IMR-90 (cell line): ENCODE results near the gene SAMHD1. TPM values are rescaled to one million over a fixed set of nuclear protein-coding genes. Genes with fewer than 3 reads are reported as not detected.

Experiments
- ATAC-seq: fragments of 200-7000 bp; cut with Tn5 transposase; 2 replicates; pipeline ENCODE4 v1.9.1; 2020; ENCODE audit warnings: low read depth, mild to moderate bottlenecking, moderate library complexity
- BruUV-seq: library from RNA; stranded (reverse); fragments of 400-500 nt; replicated peaks from 2 replicates; lab custom pipeline; 2021; lab: Mats Ljungman, UMichigan
- CTCF ChIA-PET: fragments of 300-600 bp; formaldehyde crosslinking; extraction: SDS; loops from one replicate; lab custom pipeline; 2021; ENCODE audit warnings: antibody characterized with exemption; lab: Yijun Ruan, JAX
- POLR2A ChIA-PET: fragments of 300-600 bp; sonication (Branson Sonifier 250); formaldehyde crosslinking; loops from one replicate; lab custom pipeline; 2022; ENCODE audit warnings: antibody characterized with exemption; ENCODE audit not compliant: unreplicated experiment; lab: Charles Lee
- DNase-seq: peaks from one replicate; pipeline ENCODE4 v3.0.0; 2013
- H2AFZ ChIP-seq: replicated peaks from 2 replicates; pipeline ENCODE3; 2013; ENCODE audit warnings: low read length, mild to moderate bottlenecking; ENCODE audit not compliant: poor library complexity
- H2AK5ac ChIP-seq: 2 replicates; pipeline ENCODE4 v1.6.1; 2013; ENCODE audit warnings: low read depth, low read length, inconsistent platforms
- H2AK9ac ChIP-seq: replicated peaks from 2 replicates; pipeline ENCODE3; 2013; ENCODE audit warnings: mild to moderate bottlenecking, low read depth, low read length, moderate library complexity; ENCODE audit not compliant: poor library complexity
- H2BK120ac ChIP-seq: 2 replicates; pipeline ENCODE4 v1.6.1; 2013; ENCODE audit warnings: low read depth, low read length, inconsistent platforms
- H2BK15ac ChIP-seq: 3 replicates; pipeline ENCODE4 v1.6.1; 2013; ENCODE audit warnings: low read depth, low read length, inconsistent platforms
- H2BK20ac ChIP-seq: 2 replicates; pipeline ENCODE4 v1.6.1; 2013; ENCODE audit warnings: low read depth, mild to moderate bottlenecking, inconsistent platforms, low read length, moderate library complexity
- H2BK5ac ChIP-seq: 2 replicates; pipeline ENCODE4 v1.6.1; 2013; ENCODE audit warnings: mild to moderate bottlenecking, low read depth, low read length, inconsistent platforms; ENCODE audit not compliant: poor library complexity, severe bottlenecking
- H3K14ac ChIP-seq: replicated peaks from 2 replicates; pipeline ENCODE4 v1.6.1; 2013; ENCODE audit warnings: low read depth, low read length, inconsistent platforms
- H3K18ac ChIP-seq: 2 replicates; pipeline ENCODE4 v1.6.1; 2013; ENCODE audit warnings: low read depth, low read length, control low read depth
- H3K23ac ChIP-seq: 2 replicates; pipeline ENCODE4 v1.6.1; 2013; ENCODE audit warnings: low read depth, low read length, inconsistent platforms
- H3K27ac ChIP-seq: 2 replicates; pipeline ENCODE4 v1.5.1; 2013; ENCODE audit warnings: mild to moderate bottlenecking, control low read depth, low read length; ENCODE audit not compliant: insufficient read depth
- H3K27me3 ChIP-seq: 2 replicates; pipeline ENCODE4 v1.6.1; 2013; ENCODE audit warnings: low read length; ENCODE audit not compliant: control insufficient read depth, insufficient read depth
- H3K36me3 ChIP-seq: 2 replicates; pipeline ENCODE4 v1.6.1; 2013; ENCODE audit warnings: low read length, mixed read lengths; ENCODE audit not compliant: control insufficient read depth, insufficient read depth
- H3K4ac ChIP-seq: 2 replicates; pipeline ENCODE4 v1.6.1; 2013; ENCODE audit warnings: low read depth, low read length, inconsistent platforms
- H3K4me1 ChIP-seq: 2 replicates; pipeline ENCODE4 v1.6.1; 2013; ENCODE audit warnings: low read length, mixed read lengths; ENCODE audit not compliant: control insufficient read depth, insufficient read depth
- H3K4me2 ChIP-seq: 2 replicates; pipeline ENCODE4 v1.6.1; 2013; ENCODE audit warnings: low read depth, mild to moderate bottlenecking, control low read depth, low read length, moderate library complexity
- H3K4me3 ChIP-seq: 2 replicates; pipeline ENCODE4 v1.5.1; 2013; ENCODE audit warnings: low read depth, mild to moderate bottlenecking, control low read depth, low read length, moderate library complexity; ENCODE audit not compliant: insufficient read depth
- H3K56ac ChIP-seq: 2 replicates; pipeline ENCODE4 v1.6.1; 2013; ENCODE audit warnings: low read length, inconsistent platforms; ENCODE audit not compliant: insufficient read depth; ENCODE audit errors: extremely low read depth
- H3K79me1 ChIP-seq, 2 experiments: 2 replicates each; pipeline ENCODE4 v1.6.1; 2013; ENCODE audit warnings: low read length in 2 of 2, inconsistent platforms in 1 of 2, low read depth in 1 of 2
- H3K9ac ChIP-seq: 2 replicates; pipeline ENCODE4 v1.6.1; 2013; ENCODE audit warnings: low read depth, low read length, control low read depth
- H3K9me1 ChIP-seq: 2 replicates; pipeline ENCODE4 v1.6.1; 2013; ENCODE audit warnings: low read length, inconsistent platforms; ENCODE audit not compliant: insufficient read depth
- H3K9me3 ChIP-seq: 2 replicates; pipeline ENCODE4 v1.6.1; 2013; ENCODE audit warnings: low read length; ENCODE audit not compliant: control insufficient read depth, insufficient read depth
- H4K20me1 ChIP-seq: 2 replicates; pipeline ENCODE4 v1.6.1; 2013; ENCODE audit warnings: low read length, inconsistent platforms; ENCODE audit not compliant: insufficient read depth
- H4K5ac ChIP-seq: 2 replicates; pipeline ENCODE4 v1.6.1; 2013; ENCODE audit warnings: mild to moderate bottlenecking, low read depth, low read length, control low read depth
- H4K8ac ChIP-seq, 2 experiments: 2 replicates each; pipeline ENCODE4 v1.6.1; 2013; ENCODE audit warnings: low read depth in 2 of 2, low read length in 2 of 2, control low read depth in 1 of 2, inconsistent platforms in 1 of 2
- H4K91ac ChIP-seq: 2 replicates; pipeline ENCODE4 v1.6.1; 2013; ENCODE audit warnings: low read depth, low read length, inconsistent platforms; ENCODE audit not compliant: insufficient read depth
- CEBPB ChIP-seq: IDR thresholded peaks from 2 replicates; pipeline ENCODE4 v1.6.1; 2012; ENCODE audit warnings: low read depth, low read length, improper control_type of control experiment
- CHD1 ChIP-seq: IDR thresholded peaks from 2 replicates; pipeline ENCODE4 v1.6.1; 2012; ENCODE audit warnings: low read depth, low read length, improper control_type of control experiment
- FOS ChIP-seq: fragments of 150-350 bp; IDR thresholded peaks from 2 replicates; pipeline ENCODE4 v1.6.1; 2016; ENCODE audit warnings: low read depth, low read length
- MAFK ChIP-seq: IDR thresholded peaks from 2 replicates; pipeline ENCODE4 v1.6.1; 2012; ENCODE audit warnings: low read depth, low read length, improper control_type of control experiment
- MXI1 ChIP-seq: IDR thresholded peaks from 2 replicates; pipeline ENCODE4 v1.6.1; 2012; ENCODE audit warnings: low read depth, mild to moderate bottlenecking, low read length, moderate library complexity, borderline replicate concordance
- POLR2A ChIP-seq: IDR thresholded peaks from 2 replicates; pipeline ENCODE4 v1.6.1; 2012; ENCODE audit warnings: mild to moderate bottlenecking, low read depth, low read length
- RFX5 ChIP-seq: IDR thresholded peaks from 2 replicates; pipeline ENCODE4 v1.8.0; 2012; ENCODE audit warnings: low read depth, mild to moderate bottlenecking, low read length, moderate library complexity
- SMC3 ChIP-seq: fragments of 150-350 bp; IDR thresholded peaks from 2 replicates; pipeline ENCODE4 v1.6.1; 2016; ENCODE audit warnings: low read depth, mild to moderate bottlenecking, antibody characterized with exemption, low read length, moderate library complexity
- USF2 ChIP-seq: fragments of 150-350 bp; IDR thresholded peaks from 2 replicates; pipeline ENCODE4 v1.6.1; 2017; ENCODE audit warnings: mild to moderate bottlenecking, antibody characterized with exemption, low read length, low read depth
- WGBS, 2 experiments: methylation state at CpG; one replicate each; pipeline versions ENCODE4 v1.1.5 to v1.1.7; 2013; ENCODE audit warnings: missing lambda C conversion rate in 2 of 2; ENCODE audit not compliant: insufficient read length in 1 of 2; ENCODE audit errors: extremely low coverage in 2 of 2; 5-methylcytosine and 5-hydroxymethylcytosine counted together
- dilution Hi-C: fragments of 300-500 bp; cut with HindIII; formaldehyde crosslinking; loops from one replicate; pipeline ENCODE4 v1.14.3; 2018; ENCODE audit warnings: low sequenced_read_pairs; ENCODE audit not compliant: unreplicated experiment
- in situ Hi-C: fragments of 300-500 bp; cut with MboI; formaldehyde crosslinking; loops from 3 replicates; pipeline ENCODE4 v1.14.3; 2019; ENCODE audit warnings: low sequenced_read_pairs, inconsistent platforms, mixed read lengths
- intact Hi-C: fragments of 100-400 bp; cut with micrococcal nuclease; formaldehyde crosslinking; loops from 2 replicates; pipeline ENCODE4 v1.10.0; 2022
- polyA plus RNA-seq, 3 experiments: library from polyadenylated mRNA; depleted of rRNA; stranded (reverse); fragments of >200 nt; gene quantifications; 2 replicates each; pipeline ENCODE4 v1.2.3, GENCODE V29; 2012; ENCODE audit warnings: low replicate concordance in 1 of 3
- total RNA-seq: library from RNA; depleted of rRNA; stranded (reverse); fragments of >200 nt; gene quantifications from 2 replicates; pipeline ENCODE4 v1.2.3, GENCODE V29; 2012

Gene SAMHD1
- total and polyA plus RNA-seq, 2 of the 4 experiments (the other 2 are of a cell fraction), result 6.3 to 14.9 TPM

- Histone ChIP-seq H4K8ac (peak overlapping the region; percentile 5 to 87; a peak in 2 of 4 replicates), H3K4ac (peak overlapping the region; percentile 98), H4K5ac (no peak overlapping the region), H3K27ac (peak overlapping the region; percentile 76), H3K9me1 (peaks cover 38% of the 10 kb centered on the region), H2AK9ac (peak overlapping the region; percentile 100), H3K14ac (peak overlapping the region; percentile 98), H2BK5ac (peak overlapping the region; percentile 84), H3K23ac (peak overlapping the region; percentile 97), H2AK5ac (peak overlapping the region; percentile 98), H2BK20ac (peak overlapping the region; percentile 67), H3K56ac (peak overlapping the region; percentile 86; the same call in 1 of the 2 replicates), H3K9ac (peak overlapping the region; percentile 83), H3K4me3 (peak overlapping the region; percentile 62), H4K91ac (peak overlapping the region; percentile 92), H3K9me3 (no peaks in the 10 kb centered on the region), H3K36me3 (peaks cover 8% of the 10 kb centered on the region; the same call in 1 of the 2 replicates), H3K4me1 (peaks cover 42% of the 10 kb centered on the region), H3K27me3 (no peaks in the 10 kb centered on the region), H3K79me1 (peaks cover 8 to 60% of the 10 kb centered on the region in 2 experiments; a peak in 3 of 4 replicates), H2BK120ac (peak overlapping the region; percentile 78), H4K20me1 (peaks cover 62% of the 10 kb centered on the region), H3K4me2 (peak overlapping the region; percentile 94), H2AFZ (peak overlapping the region; percentile 91), H3K18ac (no peak overlapping the region), H2BK15ac (no peak overlapping the region)
- dilution Hi-C loops, result loop anchor here (10.0 kb wide), 1 partner anchor 56 kb away; no protein-coding TSS in a partner anchor
- ChIA-PET POLR2A (interaction anchor here (1.1 to 1.2 kb wide), 2 partner anchors 25 to 26 kb away, joined by 3 to 4 read pairs; no protein-coding TSS in a partner anchor), CTCF (no interaction called here)
- DNase-seq (no peak), ATAC-seq (no peak)
- in situ Hi-C loops, result no loop called here
- 57% methylated on average over 5 of the region's 14 CpGs; no CpG with 5 or more reads in 1 of the 2 experiments for WGBS, 2 experiments
- intact Hi-C loops, result loop anchor here (5.0 to 10.0 kb wide), 2 partner anchors 39 to 196 kb away; no protein-coding TSS in a partner anchor
- BruUV-seq, result no TSS peak
- TF ChIP-seq RFX5 (no peak), CEBPB (no peak), MXI1 (no peak), CHD1 (no peak), MAFK (no peak), FOS (no peak), USF2 (no peak), POLR2A (no peak), SMC3 (no peak)
Observed at GRCh38 chr20:36860811-36861624, 90.5 kb downstream of the SAMHD1 start.
